Astrocyte of the cerebellum (primary cell): Measurements from ENCODE around the gene LSM4.
"Not testable (repeated sequence)": the region's sequence is repeated elsewhere in the genome, so short reads cannot be mapped to it uniquely, and the experiment has no call there.

Experiments
- DNase-seq: peaks from one replicate; pipeline ENCODE4 v3.0.0-alpha.2; 2011; ENCODE audit warnings: low read depth
- H3K4me3 ChIP-seq: 2 replicates; pipeline ENCODE4 v1.5.1; 2011; ENCODE audit warnings: mild to moderate bottlenecking, low read depth, low read length, moderate library complexity
- CTCF ChIP-seq: IDR thresholded peaks from 2 replicates; pipeline ENCODE4 v1.5.1; 2012; ENCODE audit warnings: low read length, low read depth, moderate library complexity, mild to moderate bottlenecking; ENCODE audit errors: missing control alignments
- in situ Hi-C: cut with HindIII; loops from 2 replicates; pipeline ENCODE4 v1.10.0; 2017; ENCODE audit warnings: low sequenced_read_pairs

Gene LSM4

GRCh38 chr19:18362934-18363542 is 40.2 kb upstream of the LSM4 start:
- in situ Hi-C loops: no loop called here
- TF ChIP-seq CTCF: no peak
- H3K4me3 ChIP-seq: no peak overlapping the region
- DNase-seq: no peak

GRCh38 chr19:18361646-18362045 is 38.8 kb upstream of the LSM4 start:
- in situ Hi-C loops: no loop called here
- no peak overlapping the region for H3K4me3 ChIP-seq
- no peak for TF ChIP-seq CTCF
- no peak for DNase-seq

GRCh38 chr19:18357041-18357440 is 34.2 kb upstream of the LSM4 start:
- in situ Hi-C loops: no loop called here
- no peak overlapping the region for H3K4me3 ChIP-seq
- TF ChIP-seq CTCF: no peak
- no peak for DNase-seq

GRCh38 chr19:18354743-18355142 is 31.9 kb upstream of the LSM4 start:
- DNase-seq, H3K4me3 ChIP-seq, in situ Hi-C loops: not testable (repeated sequence)

GRCh38 chr19:18353378-18354005 is 30.6 kb upstream of the LSM4 start:
- in situ Hi-C loops: no loop called here
- no peak overlapping the region for H3K4me3 ChIP-seq
- TF ChIP-seq CTCF: no peak
- no peak for DNase-seq

- in situ Hi-C loops: no loop called here
- no peak for DNase-seq
Observed at GRCh38 chr19:18351544-18351943, 28.7 kb upstream of the LSM4 start.

GRCh38 chr19:18350490-18350889 is 27.6 kb upstream of the LSM4 start:
- DNase-seq: no peak
- no peak overlapping the region for H3K4me3 ChIP-seq
- TF ChIP-seq CTCF: no peak
- in situ Hi-C loops: no loop called here

More at GRCh38 chr19:18351544-18351943, 28.7 kb upstream of the LSM4 start:
- no peak for TF ChIP-seq CTCF
- H3K4me3 ChIP-seq: no peak overlapping the region
